Middle frontal gyrus (tissue), 1 donor: ENCODE results near the gene PKP2.

Source experiments
- DNase-seq: peaks from one replicate; pipeline ENCODE4 v3.0.0-alpha.2; 2015; ENCODE audit warnings: low spot score; ENCODE audit errors: extremely low spot score

The PKP2 gene

DNA sequence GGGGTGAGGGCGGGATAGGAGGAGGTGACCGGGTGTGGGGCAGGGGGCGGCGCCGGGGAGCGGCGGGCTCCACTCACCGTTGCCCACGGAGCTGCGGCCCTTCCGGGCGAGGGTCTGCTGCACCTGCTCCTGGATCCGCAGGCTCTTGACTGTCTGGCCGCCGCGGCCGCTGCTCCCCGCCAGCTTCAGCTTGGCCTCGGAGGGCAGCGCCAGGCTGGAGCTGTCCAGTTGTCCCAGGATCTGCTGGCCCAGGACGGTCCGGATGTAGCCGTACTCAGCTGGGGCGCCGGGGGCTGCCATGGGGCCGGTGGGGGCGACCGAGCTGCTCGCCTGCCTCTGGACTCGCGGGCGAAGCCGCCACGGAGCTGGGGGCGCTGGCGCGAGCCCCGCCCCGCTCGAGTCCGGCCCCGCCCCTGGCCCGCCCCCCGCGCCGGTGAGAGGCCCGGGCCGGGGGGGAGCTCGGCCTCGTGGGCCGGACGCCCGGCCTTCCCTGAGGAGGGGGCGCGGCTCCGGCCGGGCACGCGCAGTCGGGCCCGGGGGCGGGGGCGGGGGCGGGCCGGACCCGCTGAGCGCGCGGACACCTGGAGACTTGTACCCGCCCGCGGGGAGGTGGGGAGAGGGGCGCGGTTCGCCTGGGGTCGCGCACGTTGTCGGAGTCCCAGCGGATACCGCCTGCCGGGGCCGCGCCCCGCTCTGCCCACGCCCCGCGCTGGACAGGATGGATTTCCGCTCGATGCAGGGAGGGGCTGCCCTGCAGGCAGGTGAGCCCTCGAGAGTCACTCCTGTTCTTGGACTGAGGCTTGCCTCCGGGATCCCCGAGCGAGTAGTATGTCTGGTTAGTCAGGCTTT lies at the start of gene PKP2:
TSS of gene PKP2 (minus strand) at position 346 of the 849 bp plus-strand sequence. CDS start at position 300, 46 bp downstream.
- DNase-seq = no peak

DNA sequence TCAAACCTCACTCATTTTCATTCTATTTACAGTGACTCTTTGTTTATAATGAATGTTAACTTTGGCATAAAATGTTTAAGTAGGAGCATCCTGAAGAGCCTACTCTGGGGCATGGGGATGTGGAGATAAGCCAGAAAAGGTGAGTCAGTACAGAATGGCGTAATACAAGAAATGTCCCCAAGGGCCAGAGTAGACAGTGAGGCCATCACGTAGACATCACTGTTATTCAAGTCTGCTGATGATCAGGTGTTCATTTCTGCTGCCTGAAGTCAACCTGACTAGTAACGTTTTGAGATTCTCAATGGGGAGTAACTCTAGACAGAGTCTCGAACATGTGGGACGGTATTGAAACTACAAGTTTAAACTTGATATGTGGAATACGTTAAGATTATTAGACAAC lies 47.6 kb upstream of the PKP2 start:
- DNase-seq = no peak

DNA sequence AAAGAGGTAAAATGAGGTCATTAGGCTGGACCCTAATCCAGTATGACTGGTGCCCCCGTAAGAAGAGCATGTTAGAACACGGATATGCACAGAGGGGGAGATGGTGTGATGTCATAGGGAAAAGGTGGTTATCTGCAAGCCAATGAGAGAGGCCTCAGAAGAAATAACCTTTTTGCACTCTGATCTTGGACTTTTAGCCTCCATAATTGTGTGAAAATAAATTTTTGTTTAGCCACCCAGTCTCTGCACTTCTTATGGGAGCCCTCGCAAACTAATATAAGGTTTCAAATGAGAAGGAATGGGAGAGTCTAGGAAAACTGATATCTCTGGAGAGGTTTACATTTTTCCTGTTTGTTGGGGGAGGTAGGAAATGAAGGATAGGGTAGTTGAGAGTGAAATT lies 43.2 kb upstream of the PKP2 start:
- DNase-seq = no peak

DNA sequence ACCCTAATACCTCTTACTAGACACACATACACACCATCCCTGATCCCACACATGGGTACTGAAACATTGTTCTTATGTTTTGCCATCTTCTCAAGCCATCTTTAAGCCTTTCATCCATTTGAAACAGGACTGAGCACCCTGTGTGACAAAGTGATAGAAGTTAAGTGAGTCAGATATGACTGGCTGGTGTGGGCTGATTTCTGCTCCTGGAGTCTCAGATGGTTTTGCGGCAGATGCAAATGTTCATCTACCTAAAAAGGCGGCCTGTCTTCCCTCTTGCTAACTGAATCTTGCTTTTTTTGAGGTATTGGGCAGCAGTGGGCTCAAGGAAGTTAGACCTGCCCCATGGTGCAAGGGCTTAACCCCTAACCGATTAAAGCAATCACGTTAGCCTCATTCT lies 30.4 kb upstream of the PKP2 start:
- DNase-seq = no peak

DNA sequence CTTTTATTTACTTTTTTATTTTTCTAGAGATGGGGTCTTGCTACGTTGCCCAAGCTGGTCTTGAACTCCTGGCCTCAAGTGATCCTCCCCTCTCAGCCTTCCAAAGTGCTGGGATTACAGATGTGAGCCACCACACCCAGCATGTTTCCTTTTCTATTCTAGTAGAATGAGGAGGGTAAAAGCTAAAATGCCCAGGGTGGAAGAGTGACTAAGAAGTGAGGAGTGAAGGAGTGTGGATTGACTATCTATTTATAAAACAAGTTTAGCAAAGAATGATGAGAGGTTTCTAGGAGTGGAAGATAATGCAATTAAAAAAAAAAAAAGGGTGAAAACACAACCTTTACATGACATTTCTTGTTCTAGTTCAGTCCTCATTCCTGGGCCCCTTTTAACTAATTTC lies 29.8 kb upstream of the PKP2 start:
- no peak for DNase-seq

DNA sequence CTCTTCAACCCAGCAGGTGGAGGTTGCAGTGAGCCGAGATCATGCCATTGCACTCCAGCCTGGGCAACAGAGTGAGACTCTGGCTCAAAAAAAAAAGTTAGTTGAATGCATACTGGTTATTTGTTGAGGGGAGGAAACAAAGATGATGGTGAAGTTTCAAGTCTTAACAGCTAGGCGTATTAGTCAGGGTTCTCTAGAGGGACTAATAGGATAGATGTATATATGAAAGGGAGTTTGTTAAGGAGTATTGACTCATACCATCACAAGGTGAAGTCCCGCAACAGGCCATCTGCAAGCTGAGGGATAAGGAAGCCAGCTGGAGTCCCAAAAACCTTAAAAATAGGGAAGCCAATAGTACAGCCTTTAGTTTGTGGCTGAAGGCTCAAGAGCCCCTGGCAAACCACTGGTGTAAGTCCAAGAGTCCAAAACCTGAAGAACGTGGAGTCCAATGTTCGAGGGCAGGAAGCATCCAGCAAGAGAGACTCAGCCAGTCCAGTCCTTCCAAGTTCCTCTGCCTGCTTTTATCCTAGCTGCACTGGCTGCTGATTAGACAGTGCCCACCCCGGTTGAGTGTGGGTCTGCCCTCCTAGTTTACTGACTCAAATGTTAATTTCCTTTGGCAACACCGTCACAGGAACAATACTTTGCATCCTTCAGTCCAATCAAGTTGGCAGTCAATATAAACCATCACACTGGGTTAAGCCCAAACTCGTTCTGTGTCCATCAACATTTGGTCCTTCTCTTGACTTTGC lies 26.1 kb upstream of the PKP2 start:
- DNase-seq = no peak

DNA sequence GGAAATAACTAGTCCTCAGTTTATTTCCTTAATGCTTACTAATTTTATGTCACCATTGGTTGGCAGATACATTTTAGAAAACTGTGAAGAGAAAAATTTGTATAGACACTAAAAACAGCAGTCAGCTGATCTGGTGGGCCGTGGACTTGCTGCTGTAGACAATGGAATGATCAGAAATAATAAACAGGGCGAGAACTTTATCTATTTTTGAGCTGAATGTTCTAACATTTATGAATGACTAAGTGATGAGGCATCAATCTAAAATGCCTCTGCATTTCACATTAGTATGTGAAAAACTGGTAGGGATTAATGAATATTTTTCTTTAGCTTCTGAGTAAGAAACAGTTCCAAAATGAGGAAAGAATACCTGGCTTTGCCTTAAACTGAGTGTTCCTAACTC lies 24.8 kb upstream of the PKP2 start:
- DNase-seq = no peak

DNA sequence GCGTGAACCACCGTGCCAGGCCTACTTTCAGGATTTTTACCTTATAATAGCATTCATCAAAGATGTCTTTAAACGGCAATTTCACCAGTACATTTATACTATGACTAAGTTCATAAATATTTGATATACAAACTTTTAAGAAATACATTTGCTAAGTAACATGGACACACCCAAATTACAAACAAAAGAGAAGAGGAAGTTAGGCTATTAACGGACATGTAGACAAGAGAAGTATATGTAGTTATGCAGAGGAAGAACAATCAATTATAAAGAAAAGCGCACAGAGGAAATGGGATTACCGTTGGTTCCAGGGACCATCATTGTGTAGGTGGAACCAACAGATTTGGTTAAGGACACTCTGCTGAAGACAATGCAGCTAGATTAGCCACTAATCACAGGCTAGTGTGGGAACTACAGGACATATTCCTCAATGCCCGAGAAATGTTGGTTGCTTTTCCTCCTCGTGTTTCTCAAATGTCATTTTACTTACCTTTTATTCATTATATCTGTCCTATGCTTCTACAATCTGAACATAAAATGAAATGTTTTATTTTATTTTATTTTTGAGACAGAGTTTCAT lies 24.0 kb upstream of the PKP2 start:
- DNase-seq = no peak

DNA sequence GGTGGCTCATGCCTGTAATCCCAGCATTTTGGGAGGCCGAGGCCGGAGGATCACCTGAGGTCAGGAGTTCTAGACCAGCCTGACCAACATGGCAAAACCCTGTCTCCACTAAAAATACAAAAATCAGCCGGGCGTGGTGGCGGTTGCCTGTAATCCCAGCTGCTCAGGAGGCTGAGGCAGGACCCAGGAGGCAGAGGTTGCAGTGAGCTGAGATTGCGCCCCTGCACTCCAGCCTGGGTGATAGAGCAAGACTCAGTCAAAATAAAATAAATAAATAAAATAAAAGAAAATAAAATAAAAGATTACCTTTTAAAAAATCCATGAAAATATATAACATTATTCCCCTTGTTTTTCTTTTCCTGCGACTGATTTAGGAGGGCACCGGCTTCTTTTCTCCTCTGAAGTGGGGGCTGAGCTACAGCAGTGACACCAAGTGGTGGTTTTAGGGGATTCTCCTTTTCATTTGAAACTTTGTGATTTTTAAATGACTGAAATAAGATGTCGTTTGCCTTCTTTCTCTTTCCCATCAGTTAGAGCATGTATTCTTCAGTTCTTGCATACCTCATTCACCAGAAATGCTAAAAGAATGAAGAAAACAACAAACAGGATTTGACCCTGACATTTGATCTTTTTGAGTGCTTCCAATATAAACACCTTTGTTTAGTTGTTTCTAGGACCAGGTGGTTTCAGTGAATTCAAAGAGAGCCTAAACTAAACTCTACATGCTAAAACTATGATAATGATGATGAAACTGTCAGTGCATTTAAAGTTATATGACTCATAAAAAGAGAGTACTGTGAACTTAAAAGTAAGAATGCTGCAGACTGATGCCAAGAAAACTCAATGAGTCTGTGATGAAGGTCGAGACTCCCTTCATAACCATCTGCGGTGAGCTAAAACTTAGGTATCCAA lies 22.6 kb upstream of the PKP2 start:
- no peak for DNase-seq

DNA sequence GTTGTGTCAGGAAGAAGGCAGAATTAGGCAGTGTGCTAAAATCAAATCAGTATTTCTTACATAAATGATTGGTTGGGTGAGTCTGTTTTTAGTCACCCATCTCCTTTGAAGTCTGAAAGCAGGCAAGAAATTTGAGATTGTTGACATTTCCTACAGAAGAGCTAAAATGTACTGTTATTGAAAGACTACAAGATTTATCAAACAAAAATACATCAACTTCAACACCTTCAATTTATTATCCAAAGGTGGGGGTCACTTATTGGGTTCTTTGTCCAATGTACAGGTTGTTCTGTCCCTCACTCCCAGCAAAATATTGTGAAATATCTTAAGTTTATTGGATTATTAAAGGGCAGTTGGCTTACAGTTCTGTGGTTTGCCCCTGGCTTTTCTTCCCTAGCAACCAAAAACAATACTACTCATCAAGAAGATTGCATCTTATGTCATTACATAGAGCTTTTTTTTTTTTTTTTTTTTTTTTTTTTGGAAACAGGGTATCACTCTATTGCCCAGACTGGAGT lies 20.6 kb upstream of the PKP2 start:
- no peak for DNase-seq

DNA sequence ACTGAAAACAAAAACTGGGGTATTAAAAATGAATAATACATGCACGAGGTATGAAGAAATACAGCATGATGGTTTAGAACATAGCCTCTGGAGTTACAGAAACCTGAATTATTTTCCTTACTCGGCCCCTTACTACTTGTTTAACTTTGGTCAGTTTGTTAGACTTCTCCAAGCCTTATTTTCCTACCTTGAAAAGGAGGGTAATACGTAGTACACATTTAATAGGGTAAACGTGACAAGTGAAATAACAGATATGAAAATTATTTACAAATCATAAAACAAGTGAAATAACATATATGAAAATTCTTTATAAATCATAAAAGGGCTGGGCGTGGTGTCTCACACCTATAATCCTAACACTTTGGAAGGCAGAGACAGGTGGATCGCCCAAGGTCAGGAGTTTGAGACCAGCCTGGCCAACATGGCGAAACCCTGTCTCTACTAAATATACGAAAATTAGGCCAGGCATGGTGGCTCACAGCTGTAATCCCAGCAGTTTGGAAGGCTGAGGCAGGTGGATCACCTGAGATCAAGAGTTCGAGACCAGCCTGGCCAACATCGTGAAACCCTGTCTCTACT lies 11.4 kb upstream of the PKP2 start:
- DNase-seq = no peak

DNA sequence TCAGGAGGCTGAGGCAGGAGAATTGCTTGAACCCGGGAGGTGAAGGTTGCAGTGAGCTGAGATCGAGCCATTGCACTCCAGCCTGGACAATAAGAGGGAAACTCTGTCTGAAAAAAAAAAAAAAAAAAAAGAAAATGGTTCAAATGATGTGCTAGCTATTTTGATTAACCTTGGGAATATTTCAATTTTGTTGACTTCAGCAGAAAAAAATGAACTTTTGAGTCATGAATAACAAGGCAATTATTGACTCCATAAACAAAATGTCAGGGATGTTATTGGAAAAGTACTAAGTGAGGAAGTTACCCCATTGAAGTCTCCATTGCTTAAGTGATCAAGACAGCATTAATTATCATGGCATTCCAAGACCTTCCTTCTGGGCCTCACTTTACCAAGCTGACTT lies 10.6 kb upstream of the PKP2 start:
- DNase-seq = no peak

DNA sequence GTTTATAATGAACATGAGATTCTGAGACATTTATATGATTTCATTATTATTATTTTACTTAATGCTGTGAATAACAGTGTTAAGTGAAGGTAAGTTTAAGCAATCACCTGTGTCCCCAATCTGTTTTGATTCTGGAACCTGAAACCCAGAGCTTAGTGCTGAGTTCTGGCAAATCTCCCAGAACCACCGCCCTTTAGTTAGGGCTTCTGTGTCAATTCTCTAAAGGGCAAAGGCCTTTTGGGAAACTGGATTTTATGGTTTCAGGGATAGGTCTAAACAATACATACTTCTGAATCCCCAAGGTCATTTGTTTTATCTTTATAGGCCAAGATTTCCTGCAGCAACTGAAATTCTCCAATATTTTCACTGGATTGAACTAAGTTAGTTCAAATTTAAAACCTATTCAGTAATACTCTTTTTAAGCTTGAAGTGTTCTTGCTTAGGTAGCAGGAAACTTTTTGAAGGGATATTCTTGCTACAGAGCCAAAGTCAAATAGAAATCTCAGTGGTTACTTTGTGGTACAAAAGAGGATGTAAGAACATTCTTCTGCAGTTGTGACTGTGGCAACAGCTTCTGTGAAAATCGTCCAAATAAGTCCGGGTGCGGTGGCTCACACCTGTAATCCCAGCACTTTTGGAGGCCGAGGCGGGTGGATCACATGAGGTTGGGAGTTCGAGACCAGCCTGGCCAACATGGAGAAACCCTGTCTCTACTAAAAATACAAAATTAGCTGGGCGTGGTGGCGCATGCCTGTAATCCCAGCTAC lies 10.0 kb upstream of the PKP2 start:
- no peak for DNase-seq

DNA sequence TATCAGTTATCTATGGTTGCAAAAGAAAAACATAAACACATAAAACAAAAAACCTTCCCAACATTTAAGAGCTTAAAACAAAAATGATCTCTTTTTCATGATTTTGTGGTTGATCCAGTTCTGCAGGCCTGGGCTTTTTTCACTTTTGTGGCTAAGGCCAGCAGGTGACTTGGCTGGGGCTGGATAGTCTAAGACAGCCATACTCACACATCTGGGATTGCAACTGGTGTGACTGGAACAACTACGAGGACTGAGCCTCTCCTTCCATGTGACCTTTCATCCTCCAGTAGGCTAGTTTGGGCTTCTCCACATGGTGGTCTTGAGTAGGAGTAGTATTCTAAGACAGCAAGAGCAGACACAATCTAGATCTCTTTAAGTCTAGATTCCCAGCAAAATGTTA lies 7.2 kb upstream of the PKP2 start:
- DNase-seq = no peak

DNA sequence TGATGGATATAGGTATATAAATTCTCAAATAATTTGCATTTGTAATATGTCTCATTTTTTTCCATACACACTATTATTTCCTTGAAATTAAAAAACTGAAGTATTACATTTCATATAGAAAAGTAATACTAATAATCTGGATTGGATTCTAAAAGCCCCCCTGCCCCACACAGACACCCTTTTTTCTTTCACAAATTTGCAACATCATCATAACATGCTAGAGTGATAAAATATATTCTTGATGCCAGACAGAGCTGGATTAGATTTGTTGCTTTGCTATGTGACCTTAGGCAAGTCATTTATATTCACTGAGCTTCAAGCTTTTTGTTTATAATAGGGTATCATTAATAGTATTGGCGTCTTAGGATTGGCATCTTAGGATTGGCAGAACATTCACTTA lies 6.7 kb upstream of the PKP2 start:
- no peak for DNase-seq

DNA sequence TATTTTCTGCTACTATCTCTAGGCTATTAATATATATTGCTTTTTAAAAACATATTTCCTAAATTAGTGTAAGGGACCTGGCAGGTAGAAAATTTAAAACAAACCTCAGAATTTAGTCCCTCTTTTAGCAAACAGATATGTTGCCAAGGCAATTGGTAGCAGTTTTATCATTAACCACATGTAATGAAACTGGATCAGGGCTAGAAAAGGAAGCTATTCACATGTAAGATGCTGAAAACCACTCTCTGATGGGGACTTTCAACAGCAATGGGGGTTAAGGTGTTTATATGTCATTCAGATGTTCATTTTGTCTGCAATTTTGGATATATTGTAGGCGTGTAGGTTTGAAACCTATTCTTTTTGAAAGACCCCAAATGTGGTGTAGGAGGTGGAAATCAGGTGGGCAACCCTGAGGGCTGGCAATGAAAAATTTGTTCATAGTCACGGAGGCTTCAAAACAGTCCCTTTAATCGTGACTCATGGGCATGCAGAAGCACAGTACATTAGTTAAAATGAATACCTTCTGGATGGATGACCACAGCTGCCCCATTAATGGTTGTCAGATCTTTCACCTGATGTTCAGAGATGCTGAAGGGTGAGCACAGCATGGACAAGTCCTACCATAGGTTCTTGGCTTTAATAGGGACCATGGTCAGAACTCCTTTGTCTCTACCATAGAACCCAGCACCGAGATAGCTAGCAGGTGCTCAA lies 5.9 kb upstream of the PKP2 start:
- DNase-seq = no peak

DNA sequence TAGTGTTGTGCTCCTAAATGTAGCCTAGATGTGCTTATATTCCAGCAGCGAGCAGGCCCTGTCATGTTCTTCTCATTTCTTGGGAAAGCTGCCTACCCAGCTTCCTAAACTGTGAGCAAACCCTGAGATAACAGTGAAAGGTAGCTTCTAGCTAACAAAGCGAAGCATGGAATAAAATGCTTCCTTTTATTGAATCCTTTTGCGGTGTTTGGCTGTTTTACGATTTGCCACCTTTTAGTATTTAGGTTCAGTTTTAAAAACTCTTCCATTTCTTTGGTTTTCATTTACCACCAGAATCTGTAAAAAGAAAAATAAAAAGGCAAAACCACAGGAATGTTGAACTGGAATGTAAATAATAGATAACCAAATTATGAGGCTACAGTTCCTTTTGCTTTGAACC lies 5.0 kb upstream of the PKP2 start:
- DNase-seq = no peak

DNA sequence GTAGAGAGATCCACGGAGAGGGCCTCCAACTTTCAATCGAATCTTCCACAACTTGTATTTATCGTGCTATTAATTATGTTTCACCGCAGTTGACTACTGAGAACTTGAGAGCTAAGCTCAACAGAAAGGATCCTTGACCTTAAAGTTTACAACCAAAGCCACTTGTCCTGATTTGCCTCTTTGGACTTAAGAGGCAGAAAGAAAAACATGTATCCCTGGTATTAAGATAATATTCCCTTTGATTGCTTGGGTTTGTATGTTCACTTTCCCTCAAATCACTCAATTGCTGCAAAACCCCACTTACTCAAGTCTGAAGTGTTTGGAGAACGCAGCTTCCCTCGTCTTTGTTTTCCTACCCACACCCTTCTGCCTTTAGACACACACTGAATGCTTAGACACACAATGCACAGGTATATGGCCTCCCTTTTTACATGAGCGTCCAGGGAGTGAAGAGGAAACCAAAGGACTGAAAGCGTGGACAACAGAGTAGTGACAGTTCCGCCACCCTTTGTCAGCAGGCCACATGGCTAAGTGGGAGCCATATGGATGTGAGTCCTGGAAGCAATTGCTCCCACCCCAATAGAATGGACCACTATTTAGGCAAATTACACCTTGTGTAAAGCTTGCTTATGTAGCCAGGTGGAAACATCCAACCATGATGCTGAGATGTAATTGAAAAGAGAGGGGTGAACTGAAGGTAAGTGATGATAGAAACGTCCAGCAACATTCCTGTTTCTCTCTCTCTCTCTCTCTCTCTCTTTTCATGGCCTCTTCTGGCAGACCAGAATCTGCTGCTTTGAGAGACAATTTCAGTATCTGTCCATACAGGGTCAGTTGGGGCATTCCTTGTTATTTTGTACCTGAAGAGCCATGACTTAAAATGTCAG lies 1.4 kb upstream of the PKP2 start:
- no peak for DNase-seq

DNA sequence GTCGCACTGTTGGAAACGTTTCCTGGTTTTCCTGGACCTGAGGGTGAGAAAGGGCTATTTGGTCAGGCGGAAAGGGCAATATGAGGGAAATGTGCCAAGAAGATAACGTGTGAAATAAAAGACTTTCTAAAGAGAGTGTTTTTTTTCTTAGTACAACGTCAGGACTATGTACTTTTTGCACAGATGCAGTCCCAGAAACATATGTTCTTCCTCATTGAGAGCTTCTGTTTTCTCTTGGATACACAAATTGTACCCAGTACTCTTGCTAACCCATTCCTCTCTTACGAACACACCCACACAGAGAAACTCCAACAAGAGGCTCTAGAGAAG lies 669 bp upstream of the PKP2 start:
- DNase-seq = no peak
